SHP77 treated with DMSO at 0.1 percent for 48 hours (cell line): Measurements from ENCODE around the gene KLHDC9.
"Not testable (repeated sequence)": the region's sequence is repeated elsewhere in the genome, so short reads cannot be mapped to it uniquely, and the experiment has no call there.

Experiments
- DNase-seq: peaks from one replicate; lab custom pipeline; 2025; lab: John Stamatoyannopoulos, UW

KLHDC9 gene

GRCh38 chr1:161098210-161099068, at the start of gene KLHDC9:
KLHDC9 (plus strand) TSS chr1:161098361; CDS start chr1:161098536, 175 bp downstream.
- DNase-seq = peak; percentile 88

GRCh38 chr1:161048949-161049722, 49.0 kb upstream of the KLHDC9 start:
- no peak for DNase-seq

- no peak for DNase-seq
Measured at GRCh38 chr1:161051219-161051618, 46.9 kb upstream of the KLHDC9 start.

GRCh38 chr1:161052899-161053298, 45.3 kb upstream of the KLHDC9 start:
- DNase-seq = no peak

- DNase-seq = no peak
Measured at GRCh38 chr1:161054232-161054631, 43.9 kb upstream of the KLHDC9 start.

- DNase-seq = no peak
Measured at GRCh38 chr1:161054805-161055204, 43.4 kb upstream of the KLHDC9 start.

- DNase-seq = no peak
Measured at GRCh38 chr1:161059293-161059692, 38.9 kb upstream of the KLHDC9 start.

GRCh38 chr1:161061419-161061818, 36.7 kb upstream of the KLHDC9 start:
- DNase-seq = no peak

GRCh38 chr1:161063936-161064335, 34.2 kb upstream of the KLHDC9 start:
- not testable (repeated sequence) for DNase-seq

- DNase-seq = not testable (repeated sequence)
Measured at GRCh38 chr1:161065681-161066080, 32.5 kb upstream of the KLHDC9 start.

- DNase-seq = no peak
Measured at GRCh38 chr1:161066694-161067093, 31.5 kb upstream of the KLHDC9 start.

GRCh38 chr1:161068306-161069234, 29.6 kb upstream of the KLHDC9 start:
- no peak for DNase-seq

- DNase-seq = no peak
Measured at GRCh38 chr1:161069241-161069640, 28.9 kb upstream of the KLHDC9 start.

- no peak for DNase-seq
Measured at GRCh38 chr1:161069731-161070270, 28.4 kb upstream of the KLHDC9 start, which contains the start of gene ARHGAP30. ARHGAP30 (minus strand) TSS chr1:161069891; CDS start chr1:161069624, 267 bp downstream.

- DNase-seq = no peak
Measured at GRCh38 chr1:161070761-161071160, 27.4 kb upstream of the KLHDC9 start.

- DNase-seq = no peak
Measured at GRCh38 chr1:161071886-161072371, 26.2 kb upstream of the KLHDC9 start.

GRCh38 chr1:161072751-161073449, 25.3 kb upstream of the KLHDC9 start:
- no peak for DNase-seq

- no peak for DNase-seq
Measured at GRCh38 chr1:161073474-161074121, 24.6 kb upstream of the KLHDC9 start.

- DNase-seq = no peak
Measured at GRCh38 chr1:161074676-161075368, 23.3 kb upstream of the KLHDC9 start.

GRCh38 chr1:161076410-161076809, 21.8 kb upstream of the KLHDC9 start:
- DNase-seq = no peak
